B cell (primary cell): Measurements from ENCODE around the gene ULBP2. TPM values are rescaled to one million over a fixed set of nuclear protein-coding genes. Genes with fewer than 3 reads are reported as not detected.
A peak's percentile ranks its signal among the peaks of the same experiment; 100 is the strongest.

Experiments used
- ATAC-seq: fragments of 200-7000 bp; cut with Tn5 transposase; one replicate; pipeline ENCODE4 v1.10.0; 2021; ENCODE audit warnings: low read depth, mild to moderate bottlenecking, moderate number of reproducible peaks, moderate library complexity
- CTCF ChIA-PET: fragments of 350-600 bp; sonication (Branson Sonifier 250); formaldehyde crosslinking; loops from one replicate; lab custom pipeline; 2021; ENCODE audit warnings: antibody characterized with exemption, inconsistent platforms; lab: Charles Lee
- POLR2A ChIA-PET: fragments of 350-600 bp; sonication (Branson Sonifier 250); formaldehyde crosslinking; loops from one replicate; lab custom pipeline; 2021; ENCODE audit warnings: antibody characterized with exemption; lab: Charles Lee
- DNase-seq: peaks from one replicate; pipeline ENCODE4 v3.0.0; 2013
- H2AFZ ChIP-seq: 2 replicates; pipeline ENCODE4 v1.6.1; 2012; ENCODE audit warnings: mild to moderate bottlenecking, low read depth, low read length; ENCODE audit not compliant: insufficient read depth, poor library complexity, severe bottlenecking
- H3K27ac ChIP-seq, 2 donors: 1 replicate in 1 of 2; 2 replicates in 1 of 2; pipeline ENCODE4 v1.5.1; 2012 to 2013; ENCODE audit warnings: low read length in 2 of 2, mild to moderate bottlenecking in 2 of 2, moderate library complexity in 1 of 2
- H3K27me3 ChIP-seq, 4 experiments: fragments of 200-600 bp in 1 of 4; sonication (generic) in 1 of 4; replicated peaks in 1 of 4; 1 replicate in 2 of 4; 2 replicates in 2 of 4; pipeline versions ENCODE4 v1.6.1 to v1.7.0; 2013 to 2016; ENCODE audit warnings: low read length in 3 of 4, mild to moderate bottlenecking in 2 of 4, mixed read lengths in 1 of 4, moderate library complexity in 1 of 4; ENCODE audit not compliant: insufficient read depth in 4 of 4, control insufficient read depth in 3 of 4; ENCODE audit errors: control extremely low read depth in 1 of 4
- H3K36me3 ChIP-seq, 2 experiments: replicated peaks in 1 of 2; 1 replicate in 1 of 2; 2 replicates in 1 of 2; pipeline versions ENCODE4 v1.6.1 to v1.7.1; 2013; ENCODE audit warnings: low read length in 1 of 2; ENCODE audit not compliant: insufficient read depth in 2 of 2, control insufficient read depth in 1 of 2; ENCODE audit errors: control extremely low read depth in 1 of 2, extremely low read depth in 1 of 2
- H3K4me1 ChIP-seq, 2 donors: fragments of 200-600 bp in 1 of 2; sonication (generic) in 1 of 2; 1 replicate in 1 of 2; 2 replicates in 1 of 2; pipeline versions ENCODE4 v1.5.1 to v1.6.1; 2013 to 2017; ENCODE audit warnings: low read length in 2 of 2; ENCODE audit not compliant: control insufficient read depth in 2 of 2, insufficient read depth in 2 of 2
- H3K4me2 ChIP-seq: replicated peaks from 2 replicates; pipeline ENCODE3; 2012; ENCODE audit warnings: mild to moderate bottlenecking, low read depth, low read length; ENCODE audit not compliant: poor library complexity, severe bottlenecking
- H3K4me3 ChIP-seq, 5 experiments: fragments of 200-600 bp in 1 of 5; sonication (generic) in 1 of 5; 1 replicate in 3 of 5; 2 replicates in 2 of 5; pipeline versions ENCODE4 v1.5.1 to v1.7.0; 2011 to 2016; ENCODE audit warnings: low read length in 4 of 5, mild to moderate bottlenecking in 4 of 5, low read depth in 2 of 5, control low read depth in 1 of 5, moderate library complexity in 1 of 5; ENCODE audit not compliant: insufficient read depth in 1 of 5; ENCODE audit errors: control extremely low read depth in 1 of 5, extremely low read depth in 1 of 5
- H3K79me2 ChIP-seq: fragments of 200-600 bp; sonication (generic); one replicate; pipeline ENCODE4 v1.6.0; 2016; ENCODE audit warnings: low read length; ENCODE audit not compliant: control insufficient read depth, insufficient read depth
- H3K9ac ChIP-seq: fragments of 200-600 bp; sonication (generic); 2 replicates; pipeline ENCODE4 v1.6.1; 2017; ENCODE audit warnings: mild to moderate bottlenecking, low read length, moderate library complexity
- H3K9me3 ChIP-seq, 3 donors: one replicate each; pipeline versions ENCODE4 v1.6.1 to v1.7.1; 2013; ENCODE audit warnings: low read length in 2 of 3; ENCODE audit not compliant: control insufficient read depth in 2 of 3, insufficient read depth in 1 of 3; ENCODE audit errors: control extremely low read depth in 1 of 3
- H4K20me1 ChIP-seq: 2 replicates; pipeline ENCODE4 v1.6.0; 2012; ENCODE audit warnings: mild to moderate bottlenecking, low read length; ENCODE audit not compliant: insufficient read depth, control insufficient read depth, poor library complexity, severe bottlenecking
- H3K27ac Mint-ChIP-seq: one replicate; pipeline ENCODE4 v1.8.0; 2021; ENCODE audit warnings: mixed read lengths
- H3K27me3 Mint-ChIP-seq: one replicate; pipeline ENCODE4 v1.8.0; 2021; ENCODE audit warnings: mixed read lengths
- H3K4me1 Mint-ChIP-seq: one replicate; pipeline ENCODE4 v1.8.0; 2021; ENCODE audit warnings: mixed read lengths
- H3K4me3 Mint-ChIP-seq: one replicate; pipeline ENCODE4 v1.8.0; 2021; ENCODE audit warnings: mixed read lengths
- H3K9me3 Mint-ChIP-seq: one replicate; pipeline ENCODE4 v1.8.0; 2022; ENCODE audit warnings: mixed read lengths; ENCODE audit not compliant: insufficient read depth
- CTCF ChIP-seq: fragments of 200-600 bp; IDR thresholded peaks from one replicate; pipeline ENCODE4 v1.8.0; 2022; ENCODE audit warnings: antibody characterized with exemption, mild to moderate bottlenecking
- EZH2 ChIP-seq: IDR thresholded peaks from 2 replicates; pipeline ENCODE4 v1.6.1; 2012; ENCODE audit warnings: borderline replicate concordance, low read depth, mild to moderate bottlenecking, moderate library complexity, low read length; ENCODE audit not compliant: insufficient read depth, poor library complexity, severe bottlenecking
- WGBS: methylation state at CpG from one replicate; pipeline ENCODE4 v1.1.5; 2013; ENCODE audit warnings: missing lambda C conversion rate; ENCODE audit not compliant: insufficient coverage; 5-methylcytosine and 5-hydroxymethylcytosine counted together
- intact Hi-C: fragments of 100-400 bp; cut with micrococcal nuclease; formaldehyde crosslinking; loops from one replicate; pipeline ENCODE4 v1.10.0; 2022
- polyA plus RNA-seq: library from polyadenylated mRNA; depleted of rRNA; stranded (reverse); fragments of >200 nt; gene quantifications from 2 replicates; pipeline ENCODE4 v1.2.3, GENCODE V29; 2012
- total RNA-seq, 2 donors: library from RNA; stranded (reverse); fragments of 120-200 nt in 1 of 2; gene quantifications; 1 replicate in 1 of 2; 2 replicates in 1 of 2; pipeline versions ENCODE4 v1.2.3 to v1.2.4, GENCODE V29; 2013 to 2022

ULBP2 gene
- total and polyA plus RNA-seq, 2 donors (not counting 1 experiment from before 2014, with no cell fraction given): 0.31 TPM; not detected in 1

DNA sequence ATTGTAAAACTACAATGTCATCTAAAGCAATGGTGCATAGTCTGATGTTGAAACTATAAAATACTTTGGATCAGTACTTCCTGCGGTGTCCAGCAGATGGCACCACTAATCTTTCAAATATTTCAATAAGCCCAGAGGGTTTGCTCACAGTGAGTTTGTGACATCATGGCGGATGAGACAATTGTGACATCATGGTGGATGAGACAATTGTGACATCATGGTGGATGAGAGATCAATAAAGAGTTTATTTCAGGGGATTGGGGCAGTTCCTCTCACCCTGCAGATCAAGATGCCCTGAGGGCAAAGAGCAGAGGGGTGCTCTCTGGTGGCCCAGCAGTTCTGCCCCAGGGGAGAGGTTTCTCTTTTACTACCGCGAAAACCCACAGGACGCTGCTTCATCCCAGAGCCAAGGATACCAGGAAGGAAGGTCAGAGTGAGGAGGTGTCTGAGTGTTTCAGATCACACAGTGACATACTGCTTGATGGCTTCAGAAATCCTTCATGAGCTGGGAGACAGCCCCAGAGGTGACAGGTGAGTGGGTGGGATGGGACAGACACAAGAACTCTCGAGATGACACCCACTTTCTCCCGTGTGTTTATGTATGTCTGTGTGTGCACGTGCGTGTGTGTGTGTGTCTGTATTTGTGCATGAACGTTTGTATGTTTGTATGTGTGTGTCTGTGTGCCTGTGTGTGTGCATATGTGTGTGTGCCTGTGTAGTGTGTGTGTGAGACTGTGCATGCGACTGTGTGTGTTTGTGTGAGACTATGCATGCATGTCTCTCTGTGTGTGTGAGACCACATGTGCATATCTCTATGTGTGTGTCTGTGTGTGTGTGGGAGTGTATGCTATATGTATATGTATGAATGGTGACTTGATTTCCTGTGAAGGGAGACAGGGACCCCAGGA lies 7.3 kb upstream of the ULBP2 start:
- Histone ChIP-seq H3K36me3 (no peaks in the 10 kb centered on the region), H3K27me3 (peaks cover 2 to 72% (median 64%) of the 10 kb centered on the region in 4 experiments), H3K4me1 (peaks cover 16 to 24% of the 10 kb centered on the region in 2 donors), H4K20me1 (no peaks in the 10 kb centered on the region), H3K4me2 (no peak overlapping the region), H3K27ac (no peak overlapping the region), H3K4me3 (no peak overlapping the region), H3K9me3 (peaks cover 0 to 13% (median 0%) of the 10 kb centered on the region in 3 donors), H2AFZ (no peak overlapping the region), H3K79me2 (no peaks in the 10 kb centered on the region), H3K9ac (no peak overlapping the region)
- DNase-seq: peak; percentile 86
- H3K4me3 Mint-ChIP-seq: no peak overlapping the region
- CTCF ChIA-PET: interaction anchor here (0.7 to 2.8 kb wide), 6 partner anchors 15 to 125 kb away, joined by 3 to 49 read pairs (median 3); no protein-coding TSS in a partner anchor
- 42% methylated on average over 9 of the region's 11 CpGs for WGBS
- POLR2A ChIA-PET: no interaction called here
- H3K9me3 Mint-ChIP-seq: no peaks in the 10 kb centered on the region
- peaks cover 19% of the 10 kb centered on the region for H3K4me1 Mint-ChIP-seq
- H3K27me3 Mint-ChIP-seq: peaks cover 80% of the 10 kb centered on the region
- no peak overlapping the region for H3K27ac Mint-ChIP-seq
- intact Hi-C loops: loop anchor here (1.0 to 5.0 kb wide), 3 partner anchors 82 to 403 kb away; no protein-coding TSS in a partner anchor
- TF ChIP-seq EZH2 (no peak), CTCF (peak; percentile 84)
- peak; percentile 44 for ATAC-seq

DNA sequence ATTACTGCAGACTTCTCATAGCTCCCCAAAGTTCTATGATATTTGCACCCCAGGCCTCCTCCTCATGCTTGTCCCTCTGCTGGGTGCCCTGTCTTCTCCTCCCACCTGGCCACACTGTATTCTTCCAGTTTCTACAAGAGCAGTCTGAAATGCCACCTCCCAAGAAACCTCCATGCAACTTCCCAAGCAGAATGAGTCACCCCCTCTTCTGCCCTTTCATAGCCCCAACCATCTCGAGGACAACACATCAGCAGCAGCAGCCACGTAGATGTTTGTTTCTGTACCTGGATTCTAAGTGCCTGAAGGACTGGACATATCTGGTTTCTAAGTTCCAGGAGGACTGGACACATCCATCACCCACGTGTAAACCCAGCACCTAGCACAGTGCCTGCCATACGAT lies 6.6 kb upstream of the ULBP2 start:
- 38% methylated on average over 2 of the region's 4 CpGs for WGBS
- Histone ChIP-seq H2AFZ (no peak overlapping the region), H4K20me1 (no peaks in the 10 kb centered on the region), H3K4me3 (no peak overlapping the region), H3K9me3 (peaks cover 0 to 18% (median 0%) of the 10 kb centered on the region in 3 donors), H3K36me3 (no peaks in the 10 kb centered on the region), H3K27me3 (peaks cover 2 to 74% (median 65%) of the 10 kb centered on the region in 4 experiments), H3K9ac (no peak overlapping the region), H3K4me2 (no peak overlapping the region), H3K79me2 (no peaks in the 10 kb centered on the region), H3K4me1 (peaks cover 20 to 31% of the 10 kb centered on the region in 2 donors), H3K27ac (no peak overlapping the region)
- Mint-ChIP-seq H3K27ac (no peak overlapping the region), H3K27me3 (peaks cover 79% of the 10 kb centered on the region), H3K4me3 (no peak overlapping the region), H3K9me3 (no peaks in the 10 kb centered on the region), H3K4me1 (peaks cover 25% of the 10 kb centered on the region)
- ChIA-PET POLR2A (no interaction called here), CTCF (interaction anchor here (0.7 to 2.8 kb wide), 6 partner anchors 14 to 125 kb away, joined by 3 to 49 read pairs (median 3); no protein-coding TSS in a partner anchor)
- intact Hi-C loops: loop anchor here (2.0 kb wide), 1 partner anchor 100 kb away; no protein-coding TSS in a partner anchor
- TF ChIP-seq EZH2 (no peak), CTCF (no peak)
- DNase-seq (no peak), ATAC-seq (no peak)
